ENCODE measurements around the gene SLC27A4. TPM values are rescaled to one million over a fixed set of nuclear protein-coding genes. Genes with fewer than 3 reads are reported as not detected.
A peak's percentile ranks its signal among the peaks of the same experiment; 100 is the strongest.

SLC27A4 gene
- total and polyA plus RNA-seq, 10 of the 15 experiments (the other 5 are each of a cell fraction or from before 2014, with no cell fraction given): 0.13 to 14.0 (median 7.6) TPM

DNA sequence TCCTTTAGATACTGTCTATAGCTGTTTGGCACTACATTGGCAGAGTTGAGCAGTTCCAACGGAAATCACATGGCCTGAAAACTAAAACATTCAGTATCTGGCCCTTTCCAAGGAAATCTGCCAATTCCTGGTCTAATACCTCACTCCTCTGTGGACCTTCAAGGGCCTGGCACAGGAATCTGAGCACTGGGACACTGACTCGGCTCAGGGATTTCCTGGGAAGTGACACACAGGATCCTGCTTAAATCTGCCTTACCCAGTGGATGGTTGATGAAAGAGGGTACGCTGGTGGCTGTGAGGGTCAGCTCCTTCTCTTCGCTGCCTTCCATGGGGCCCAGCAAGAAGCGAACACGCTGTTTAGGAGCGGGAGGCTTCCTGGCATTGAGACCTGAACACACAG lies 19.0 kb upstream of the SLC27A4 start:
- ChIA-PET RAD21 (ENCODE audit: unreplicated experiment) (interaction anchor here (1.7 kb wide), 1 partner anchor 20 kb away, joined by 4 read pairs; no protein-coding TSS in a partner anchor), CTCF (interaction anchor here (0.7 to 2.6 kb wide), 6 partner anchors 18 to 99 kb away, joined by 3 to 6 read pairs (median 4); no protein-coding TSS in a partner anchor), SMC1A (ENCODE audit: uncharacterized antibody, unreplicated experiment) (interaction anchor here (1.1 kb wide), 1 partner anchor 41 kb away, joined by 3 read pairs; no protein-coding TSS in a partner anchor), POLR2A (interaction anchor here (1.0 kb wide), 1 partner anchor 18 kb away, joined by 3 read pairs; no protein-coding TSS in a partner anchor)
- peak overlapping the region; percentile 95; the same call in 1 of the 2 replicates for H2AFZ ChIP-seq (ENCODE audit: control insufficient read depth, low read depth, low read length)
- peaks cover 29% of the 10 kb centered on the region for H3K79me2 ChIP-seq (ENCODE audit: control insufficient read depth, insufficient read depth, low read length)
- WGBS (ENCODE audit: insufficient coverage, insufficient replicate concordance, low lambda C conversion rate, missing lambda C conversion rate): 94% methylated on average over 7 of the region's 7 CpGs
- FAIRE-seq (no peak), ATAC-seq (no peak), DNase-seq (ENCODE audit: low read depth, low spot score) (no peak)
- H4K20me1 ChIP-seq (ENCODE audit: control insufficient read depth, insufficient read depth): no peaks in the 10 kb centered on the region
- peak overlapping the region; percentile 87 for H3K4me2 ChIP-seq (ENCODE audit: control insufficient read depth, insufficient read depth)
- H3K27me3 ChIP-seq (replicated peaks in 1 of 2; ENCODE audit: control insufficient read depth in 2 of 2, insufficient read depth in 2 of 2, low read length in 1 of 2): no peaks in the 10 kb centered on the region
- intact Hi-C loops (cut with micrococcal nuclease; ENCODE audit: unreplicated experiment): no loop called here
- no peaks in the 10 kb centered on the region for H3K9me3 ChIP-seq (replicated peaks; ENCODE audit: control insufficient read depth, insufficient read depth, low read length)
- H3K27ac ChIP-seq (ENCODE audit: control insufficient read depth, insufficient read depth): no peak overlapping the region
- H3K4me3 ChIP-seq: peak overlapping the region; percentile 96
- no TSS peak for BruUV-seq (replicated peaks)
- TF ChIP-seq ZNF207 (IDR thresholded peaks at IDR 0.05; ENCODE audit: borderline replicate concordance): no peak
- TF ChIP-seq RAD51 (IDR thresholded peaks at IDR 0.05): no peak
- TF ChIP-seq, protein P1, sequence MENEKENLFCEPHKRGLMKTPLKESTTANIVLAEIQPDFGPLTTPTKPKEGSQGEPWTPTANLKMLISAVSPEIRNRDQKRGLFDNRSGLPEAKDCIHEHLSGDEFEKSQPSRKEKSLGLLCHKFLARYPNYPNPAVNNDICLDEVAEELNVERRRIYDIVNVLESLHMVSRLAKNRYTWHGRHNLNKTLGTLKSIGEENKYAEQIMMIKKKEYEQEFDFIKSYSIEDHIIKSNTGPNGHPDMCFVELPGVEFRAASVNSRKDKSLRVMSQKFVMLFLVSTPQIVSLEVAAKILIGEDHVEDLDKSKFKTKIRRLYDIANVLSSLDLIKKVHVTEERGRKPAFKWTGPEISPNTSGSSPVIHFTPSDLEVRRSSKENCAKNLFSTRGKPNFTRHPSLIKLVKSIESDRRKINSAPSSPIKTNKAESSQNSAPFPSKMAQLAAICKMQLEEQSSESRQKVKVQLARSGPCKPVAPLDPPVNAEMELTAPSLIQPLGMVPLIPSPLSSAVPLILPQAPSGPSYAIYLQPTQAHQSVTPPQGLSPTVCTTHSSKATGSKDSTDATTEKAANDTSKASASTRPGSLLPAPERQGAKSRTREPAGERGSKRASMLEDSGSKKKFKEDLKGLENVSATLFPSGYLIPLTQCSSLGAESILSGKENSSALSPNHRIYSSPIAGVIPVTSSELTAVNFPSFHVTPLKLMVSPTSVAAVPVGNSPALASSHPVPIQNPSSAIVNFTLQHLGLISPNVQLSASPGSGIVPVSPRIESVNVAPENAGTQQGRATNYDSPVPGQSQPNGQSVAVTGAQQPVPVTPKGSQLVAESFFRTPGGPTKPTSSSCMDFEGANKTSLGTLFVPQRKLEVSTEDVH (IDR thresholded peaks at IDR 0.05; ENCODE audit: low read depth, partially characterized antibody): no peak
- TF ChIP-seq RELA (IDR thresholded peaks at IDR 0.05; ENCODE audit: borderline replicate concordance, partially characterized antibody): no peak
- TF ChIP-seq PML (IDR thresholded peaks at IDR 0.05; ENCODE audit: low read length): no peak
- TF ChIP-seq CREM (IDR thresholded peaks at IDR 0.05; ENCODE audit: low read depth): no peak
- no peak for TF ChIP-seq EP300 (IDR thresholded peaks at IDR 0.05; ENCODE audit: borderline replicate concordance in 1 of 2, control insufficient read depth in 1 of 2, low read depth in 2 of 2, low read length in 2 of 2)
- TF ChIP-seq POLR2AphosphoS5 (IDR thresholded peaks at IDR 0.05; ENCODE audit: low read length): no peak
- no peak for TF ChIP-seq MYC (IDR thresholded peaks at IDR 0.05; ENCODE audit: insufficient read depth, insufficient read length, insufficient replicate concordance, low read length, severe bottlenecking)
- TF ChIP-seq MTA3 (IDR thresholded peaks at IDR 0.05; ENCODE audit: borderline replicate concordance, low read length): no peak
- no peak for TF ChIP-seq NR2C2 (IDR thresholded peaks at IDR 0.05; ENCODE audit: borderline replicate concordance, control insufficient read depth, insufficient read length, low read depth)
- no peak for TF ChIP-seq ETV6 (conservative IDR thresholded peaks at IDR 0.05 in 1 of 2, IDR thresholded peaks at IDR 0.05 in 1 of 2; ENCODE audit: borderline replicate concordance in 1 of 2, low read depth in 1 of 2)
- no peak for TF ChIP-seq BRCA1 (IDR thresholded peaks at IDR 0.05; ENCODE audit: low read depth, low read length)
- TF ChIP-seq MYB (IDR thresholded peaks at IDR 0.05; ENCODE audit: borderline replicate concordance, low read depth, low read length): no peak
- no peak for TF ChIP-seq SIN3A (IDR thresholded peaks at IDR 0.05; ENCODE audit: low read depth, low read length)
- peaks cover 6% of the 10 kb centered on the region for H3K4me1 ChIP-seq (ENCODE audit: control insufficient read depth, insufficient read depth, low read length)
- peaks cover 1 to 17% of the 10 kb centered on the region in 2 experiments for H3K36me3 ChIP-seq (ENCODE audit: control insufficient read depth in 2 of 2, insufficient read depth in 2 of 2, low read length in 1 of 2)
- in situ Hi-C loops (cut with MboI): no loop called here
- H3K9ac ChIP-seq (ENCODE audit: control insufficient read depth, insufficient read depth, low read length): peak overlapping the region; percentile 65

Data from GM12878 (cell line).